Eye (tissue), 1 donor: ENCODE measurements around the gene PREX1.
"Not testable (repeated sequence)": the region's sequence is repeated elsewhere in the genome, so short reads cannot be mapped to it uniquely, and the experiment has no call there.

Experiments used
- DNase-seq: peaks from one replicate; pipeline ENCODE4 v3.0.0-alpha.2; 2015

PREX1 gene

GRCh38 chr20:48847498-48848205 lies 19.9 kb upstream of the PREX1 start:
- no peak for DNase-seq

GRCh38 chr20:48846516-48847492 lies 19.0 kb upstream of the PREX1 start:
- DNase-seq: peak; percentile 74

GRCh38 chr20:48845721-48846306 lies 18.0 kb upstream of the PREX1 start:
- DNase-seq: no peak

GRCh38 chr20:48844996-48845395 lies 17.2 kb upstream of the PREX1 start:
- DNase-seq: no peak

GRCh38 chr20:48843896-48844295 lies 16.1 kb upstream of the PREX1 start:
- DNase-seq: not testable (repeated sequence)

- DNase-seq: no peak
Observed at GRCh38 chr20:48843057-48843806, 15.4 kb upstream of the PREX1 start.

GRCh38 chr20:48841875-48842529 lies 14.2 kb upstream of the PREX1 start:
- DNase-seq: no peak

GRCh38 chr20:48841196-48841874 lies 13.5 kb upstream of the PREX1 start:
- DNase-seq: no peak

GRCh38 chr20:48839154-48839917 lies 11.5 kb upstream of the PREX1 start:
- DNase-seq: no peak

GRCh38 chr20:48837014-48837413 lies 9.2 kb upstream of the PREX1 start:
- no peak for DNase-seq

- no peak for DNase-seq
Observed at GRCh38 chr20:48835390-48835789, 7.6 kb upstream of the PREX1 start.

GRCh38 chr20:48834278-48834677 lies 6.5 kb upstream of the PREX1 start:
- DNase-seq: no peak

- DNase-seq: no peak
Observed at GRCh38 chr20:48832405-48832730, 4.6 kb upstream of the PREX1 start.

- DNase-seq: no peak
Observed at GRCh38 chr20:48831718-48832404, 4.1 kb upstream of the PREX1 start.

- no peak for DNase-seq
Observed at GRCh38 chr20:48830826-48831318, 3.1 kb upstream of the PREX1 start.

- DNase-seq: no peak
Observed at GRCh38 chr20:48829940-48830339, 2.1 kb upstream of the PREX1 start.

GRCh38 chr20:48828734-48829460 lies 1.1 kb upstream of the PREX1 start:
- no peak for DNase-seq

GRCh38 chr20:48826883-48827771 lies 672 bp downstream of the PREX1 start:
- peak; percentile 78 for DNase-seq
